K562 (cell line): ENCODE data around the gene SDS. TPM values are rescaled to one million over a fixed set of nuclear protein-coding genes. Genes with fewer than 3 reads are reported as not detected.

Experiments
- ATAC-seq: fragments of 200-7000 bp; cut with Tn5 transposase; 3 replicates; pipeline ENCODE4 v1.9.1; 2020; ENCODE audit warnings: moderate library complexity
- BruUV-seq: library from RNA; stranded (reverse); fragments of 400-500 nt; replicated peaks from 2 replicates; lab custom pipeline; 2021; lab: Mats Ljungman, UMichigan
- CTCF ChIA-PET: fragments of 300-600 bp; formaldehyde crosslinking; extraction: SDS; loops from one replicate; lab custom pipeline; 2021; ENCODE audit warnings: low intra/inter-chr PET ratio; lab: Yijun Ruan, JAX
- POLR2A ChIA-PET: fragments of 300-600, 350-650 bp; sonication (Branson Sonifier 250); formaldehyde crosslinking; extraction: SDS; loops from one replicate; lab custom pipeline; 2021; ENCODE audit warnings: antibody characterized with exemption, inconsistent platforms; lab: Yijun Ruan, JAX
- DNase-seq, 4 experiments: peaks; one replicate each; pipeline versions ENCODE4 v3.0.0 to v3.0.0-alpha.2; 2011 to 2018; ENCODE audit warnings: low spot score in 3 of 4, mixed read lengths in 3 of 4; ENCODE audit errors: extremely low read depth in 1 of 4
- FAIRE-seq: peaks from 2 replicates; lab custom pipeline; 2011; peaks lifted over from hg19 to GRCh38; lab: Jason Lieb, UNC
- H2AFZ ChIP-seq: 2 replicates; pipeline ENCODE4 v1.6.0; 2011; ENCODE audit warnings: low read depth, low read length, control low read depth, inconsistent platforms
- H3K27ac ChIP-seq: fragments of 200-600 bp; 3 replicates; pipeline ENCODE4 v1.8.0; 2011; ENCODE audit warnings: low read depth, mild to moderate bottlenecking, control low read depth, inconsistent platforms, low read length, moderate library complexity, mixed read lengths; ENCODE audit errors: extremely low read depth
- H3K27me3 ChIP-seq, 2 experiments: fragments of 300-600 bp in 1 of 2; 2 replicates in 1 of 2; 3 replicates in 1 of 2; pipeline versions ENCODE4 v1.6.0 to v1.8.0; 2011; ENCODE audit warnings: inconsistent platforms in 2 of 2, low read length in 2 of 2, mild to moderate bottlenecking in 1 of 2, mixed read lengths in 1 of 2, moderate library complexity in 1 of 2; ENCODE audit not compliant: control insufficient read depth in 2 of 2, insufficient read depth in 2 of 2
- H3K36me3 ChIP-seq: fragments of 300-600 bp; 3 replicates; pipeline ENCODE4 v1.8.0; 2011; ENCODE audit warnings: mild to moderate bottlenecking, low read length, inconsistent platforms; ENCODE audit not compliant: control insufficient read depth, insufficient read depth
- H3K4me1 ChIP-seq, 2 experiments: fragments of 200-600 bp in 1 of 2; replicated peaks in 1 of 2; 2 replicates in 1 of 2; 3 replicates in 1 of 2; pipeline versions ENCODE4 v1.5.1 to v1.8.0; 2011; ENCODE audit warnings: inconsistent platforms in 2 of 2, low read length in 2 of 2, mild to moderate bottlenecking in 1 of 2, mixed read lengths in 1 of 2, moderate library complexity in 1 of 2; ENCODE audit not compliant: control insufficient read depth in 2 of 2, insufficient read depth in 2 of 2
- H3K4me2 ChIP-seq: 2 replicates; pipeline ENCODE4 v1.6.1; 2011; ENCODE audit warnings: low read length, control low read depth, inconsistent platforms, mixed read lengths; ENCODE audit not compliant: insufficient read depth
- H3K4me3 ChIP-seq: fragments of 200-600 bp; sonication (generic), shearing (Covaris generic); 2 replicates; pipeline ENCODE4 v1.5.1; 2016; ENCODE audit warnings: control low read depth, inconsistent platforms
- H3K79me2 ChIP-seq: fragments of 200-600 bp; 3 replicates; pipeline ENCODE4 v1.8.0; 2011; ENCODE audit warnings: low read length, inconsistent platforms; ENCODE audit not compliant: control insufficient read depth, insufficient read depth
- H3K9ac ChIP-seq, 2 experiments: 2 replicates each; pipeline versions ENCODE4 v1.6.0 to v1.6.1; 2011; ENCODE audit warnings: low read depth in 2 of 2, low read length in 2 of 2, control low read depth in 1 of 2, inconsistent platforms in 1 of 2, mild to moderate bottlenecking in 1 of 2, mixed read lengths in 1 of 2; ENCODE audit not compliant: insufficient read depth in 1 of 2
- H3K9me1 ChIP-seq: one replicate; pipeline ENCODE4 v1.6.0; 2011; ENCODE audit warnings: inconsistent platforms, mild to moderate bottlenecking, low read length, moderate library complexity; ENCODE audit not compliant: control insufficient read depth, insufficient read depth
- H3K9me3 ChIP-seq: replicated peaks from 2 replicates; pipeline ENCODE4 v1.5.1; 2011; ENCODE audit warnings: low read depth, low read length, inconsistent platforms; ENCODE audit not compliant: control insufficient read depth, insufficient read depth
- H4K20me1 ChIP-seq: replicated peaks from 2 replicates; pipeline ENCODE4 v1.6.1; 2011; ENCODE audit warnings: low read length, inconsistent platforms, mixed read lengths; ENCODE audit not compliant: control insufficient read depth, insufficient read depth
- CBX3 ChIP-seq, 2 experiments: IDR thresholded peaks; 1 replicate in 1 of 2; 2 replicates in 1 of 2; pipeline ENCODE4 v1.6.1; 2012; ENCODE audit warnings: inconsistent platforms in 2 of 2, low read length in 2 of 2, borderline replicate concordance in 1 of 2, control low read depth in 1 of 2
- CC2D1A ChIP-seq: fragments of 450-650 bp; IDR thresholded peaks from 2 replicates; pipeline ENCODE4 v1.6.1; 2017; ENCODE audit warnings: mild to moderate bottlenecking
- CXXC5 ChIP-seq: fragments of 250-450 bp; sonication (Bioruptor Pico); IDR thresholded peaks from 2 replicates; pipeline ENCODE4 v1.8.0; 2022; ENCODE audit warnings: inconsistent platforms, mild to moderate bottlenecking, moderate library complexity
- FOXK1 ChIP-seq: sonication (generic); formaldehyde crosslinking; IDR thresholded peaks from 2 replicates; pipeline ENCODE4 v1.8.0; 2022; ENCODE audit warnings: missing genetic modification reagents, mild to moderate bottlenecking, borderline replicate concordance
- MTA2 ChIP-seq: fragments of 450-650 bp; IDR thresholded peaks from 2 replicates; pipeline ENCODE4 v1.6.1; 2016; ENCODE audit warnings: low read depth
- NFE2L1 ChIP-seq: fragments of 450-650 bp; IDR thresholded peaks from 2 replicates; pipeline ENCODE4 v1.6.1; 2016; ENCODE audit warnings: missing genetic modification characterization, low read depth, mild to moderate bottlenecking, missing compliant biosample characterization, moderate library complexity, borderline replicate concordance
- SUPT5H ChIP-seq: fragments of 450-650 bp; IDR thresholded peaks from 2 replicates; pipeline ENCODE4 v1.6.1; 2016
- TRIM24 ChIP-seq, 2 experiments: fragments of 450-650 bp; IDR thresholded peaks; 2 replicates each; pipeline ENCODE4 v1.6.1; 2016
- ZNF212 ChIP-seq: fragments of 450-650 bp; formaldehyde crosslinking; IDR thresholded peaks from 2 replicates; pipeline ENCODE4 v1.4.0; 2020; ENCODE audit warnings: mild to moderate bottlenecking
- ZNF253 ChIP-seq: fragments of 250-450 bp; sonication (Bioruptor Pico); conservative IDR thresholded peaks from 2 replicates; pipeline ENCODE4 v1.6.1; 2021; ENCODE audit warnings: mild to moderate bottlenecking
- WGBS: fragments of 100-300 bp; shearing (Covaris generic); methylation state at CpG from one replicate; pipeline ENCODE4 v1.1.6; 2016; ENCODE audit warnings: low coverage, mixed read lengths; ENCODE audit not compliant: insufficient coverage; ENCODE audit errors: missing lambda C conversion rate; 5-methylcytosine and 5-hydroxymethylcytosine counted together
- in situ Hi-C: fragments of 300-500 bp; cut with MboI; formaldehyde crosslinking; loops from 4 replicates; pipeline ENCODE4 v1.15.0; 2018; ENCODE audit warnings: inconsistent platforms, mixed read lengths
- intact Hi-C: fragments of 100-400 bp; cut with micrococcal nuclease; formaldehyde crosslinking; loops from 2 replicates; pipeline ENCODE4 v1.14.2; 2022
- polyA plus RNA-seq, 8 experiments: library from polyadenylated mRNA; depleted of rRNA in 4 of 8; stranded (reverse) in 5 of 8; unstranded in 3 of 8; fragments of >200 nt; fragmentation: Nextera tagmentation in 2 of 8; fragmentation: Illumina TruSeq in 1 of 8; extraction: Ambion mirVana in 2 of 8; extraction: Trizol in 1 of 8; gene quantifications; 2 replicates each; pipeline versions ENCODE4 v1.2.1 to v1.2.3, GENCODE V29; 2011 to 2014; ENCODE audit warnings: inconsistent platforms in 1 of 8, missing spikeins in 1 of 8
- total RNA-seq, 7 experiments: library from RNA; depleted of rRNA in 6 of 7; stranded (reverse); fragments of >200 nt in 6 of 7; fragmentation: Illumina TruSeq in 2 of 7; extraction: Trizol in 2 of 7; gene quantifications; 2 replicates each; pipeline versions ENCODE4 v1.2.1 to v1.2.3, GENCODE V29; 2011 to 2021; ENCODE audit warnings: low replicate concordance in 1 of 7
- TF ChIP-seq, protein P1 (sequence below): fragments of 250-450 bp; sonication (Bioruptor Pico); IDR thresholded peaks from 2 replicates; pipeline ENCODE4 v1.5.0; 2020; ENCODE audit warnings: mild to moderate bottlenecking, borderline replicate concordance
- TF ChIP-seq, protein P2 (sequence below): fragments of 150-350 bp; IDR thresholded peaks from 2 replicates; pipeline ENCODE4 v1.6.1; 2014; ENCODE audit warnings: low read depth, mild to moderate bottlenecking, low read length, borderline replicate concordance
- TF ChIP-seq, protein P3 (sequence below): fragments of 450-650 bp; IDR thresholded peaks from 2 replicates; pipeline ENCODE4 v1.6.1; 2018; ENCODE audit not compliant: partially characterized antibody

SDS gene
- total and polyA plus RNA-seq, 9 of the 15 experiments (the other 6 are each of a cell fraction or from before 2014, with no cell fraction given), result 0.07 to 1.1 (median 0.12) TPM; not detected in 1

DNA sequence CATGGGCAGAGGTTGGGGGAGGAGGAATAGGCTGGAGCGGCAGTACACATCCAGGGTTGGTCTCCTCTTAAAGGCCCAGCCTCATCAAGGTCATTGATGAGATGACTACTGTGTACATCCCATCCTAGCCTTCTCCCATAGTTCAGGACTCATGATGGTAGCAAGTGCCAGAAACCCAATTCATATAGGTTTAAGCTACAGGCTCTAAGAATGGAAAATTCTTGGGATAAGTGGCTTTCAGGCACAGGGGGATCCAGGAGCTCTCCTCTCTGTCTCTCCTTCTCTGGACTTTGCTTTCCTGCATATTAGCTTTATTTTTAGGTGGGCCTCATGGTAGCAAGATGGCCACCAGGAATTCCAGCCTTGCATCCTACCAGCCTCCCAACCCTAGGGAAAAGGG lies 24.8 kb upstream of the SDS start (continued):
- TF ChIP-seq, protein P1, sequence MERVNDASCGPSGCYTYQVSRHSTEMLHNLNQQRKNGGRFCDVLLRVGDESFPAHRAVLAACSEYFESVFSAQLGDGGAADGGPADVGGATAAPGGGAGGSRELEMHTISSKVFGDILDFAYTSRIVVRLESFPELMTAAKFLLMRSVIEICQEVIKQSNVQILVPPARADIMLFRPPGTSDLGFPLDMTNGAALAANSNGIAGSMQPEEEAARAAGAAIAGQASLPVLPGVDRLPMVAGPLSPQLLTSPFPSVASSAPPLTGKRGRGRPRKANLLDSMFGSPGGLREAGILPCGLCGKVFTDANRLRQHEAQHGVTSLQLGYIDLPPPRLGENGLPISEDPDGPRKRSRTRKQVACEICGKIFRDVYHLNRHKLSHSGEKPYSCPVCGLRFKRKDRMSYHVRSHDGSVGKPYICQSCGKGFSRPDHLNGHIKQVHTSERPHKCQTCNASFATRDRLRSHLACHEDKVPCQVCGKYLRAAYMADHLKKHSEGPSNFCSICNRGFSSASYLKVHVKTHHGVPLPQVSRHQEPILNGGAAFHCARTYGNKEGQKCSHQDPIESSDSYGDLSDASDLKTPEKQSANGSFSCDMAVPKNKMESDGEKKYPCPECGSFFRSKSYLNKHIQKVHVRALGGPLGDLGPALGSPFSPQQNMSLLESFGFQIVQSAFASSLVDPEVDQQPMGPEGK, result no peak

GRCh38 chr12:113427882-113428281 lies 24.2 kb upstream of the SDS start:
- ATAC-seq, result no peak
- intact Hi-C loops, result loop anchor here (5.0 kb wide), 1 partner anchor 101 kb away; no protein-coding TSS in a partner anchor
- BruUV-seq, result no TSS peak
- no peak for TF ChIP-seq FOXK1
- no peak for TF ChIP-seq CBX3 (IDR thresholded peaks at IDR 0.05; ENCODE audit: borderline replicate concordance in 1 of 2, low read length in 2 of 2)
- TF ChIP-seq, protein P2, sequence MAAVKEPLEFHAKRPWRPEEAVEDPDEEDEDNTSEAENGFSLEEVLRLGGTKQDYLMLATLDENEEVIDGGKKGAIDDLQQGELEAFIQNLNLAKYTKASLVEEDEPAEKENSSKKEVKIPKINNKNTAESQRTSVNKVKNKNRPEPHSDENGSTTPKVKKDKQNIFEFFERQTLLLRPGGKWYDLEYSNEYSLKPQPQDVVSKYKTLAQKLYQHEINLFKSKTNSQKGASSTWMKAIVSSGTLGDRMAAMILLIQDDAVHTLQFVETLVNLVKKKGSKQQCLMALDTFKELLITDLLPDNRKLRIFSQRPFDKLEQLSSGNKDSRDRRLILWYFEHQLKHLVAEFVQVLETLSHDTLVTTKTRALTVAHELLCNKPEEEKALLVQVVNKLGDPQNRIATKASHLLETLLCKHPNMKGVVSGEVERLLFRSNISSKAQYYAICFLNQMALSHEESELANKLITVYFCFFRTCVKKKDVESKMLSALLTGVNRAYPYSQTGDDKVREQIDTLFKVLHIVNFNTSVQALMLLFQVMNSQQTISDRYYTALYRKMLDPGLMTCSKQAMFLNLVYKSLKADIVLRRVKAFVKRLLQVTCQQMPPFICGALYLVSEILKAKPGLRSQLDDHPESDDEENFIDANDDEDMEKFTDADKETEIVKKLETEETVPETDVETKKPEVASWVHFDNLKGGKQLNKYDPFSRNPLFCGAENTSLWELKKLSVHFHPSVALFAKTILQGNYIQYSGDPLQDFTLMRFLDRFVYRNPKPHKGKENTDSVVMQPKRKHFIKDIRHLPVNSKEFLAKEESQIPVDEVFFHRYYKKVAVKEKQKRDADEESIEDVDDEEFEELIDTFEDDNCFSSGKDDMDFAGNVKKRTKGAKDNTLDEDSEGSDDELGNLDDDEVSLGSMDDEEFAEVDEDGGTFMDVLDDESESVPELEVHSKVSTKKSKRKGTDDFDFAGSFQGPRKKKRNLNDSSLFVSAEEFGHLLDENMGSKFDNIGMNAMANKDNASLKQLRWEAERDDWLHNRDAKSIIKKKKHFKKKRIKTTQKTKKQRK, result no peak
- no peak for TF ChIP-seq TRIM24 (IDR thresholded peaks at IDR 0.05)
- no peak for TF ChIP-seq CXXC5
- no peak for TF ChIP-seq NFE2L1
- TF ChIP-seq SUPT5H, result no peak
- TF ChIP-seq MTA2, result no peak
- TF ChIP-seq ZNF253 (CRISPR knock-in tag), result no peak
- no peak for TF ChIP-seq ZNF212
- TF ChIP-seq, protein P3, sequence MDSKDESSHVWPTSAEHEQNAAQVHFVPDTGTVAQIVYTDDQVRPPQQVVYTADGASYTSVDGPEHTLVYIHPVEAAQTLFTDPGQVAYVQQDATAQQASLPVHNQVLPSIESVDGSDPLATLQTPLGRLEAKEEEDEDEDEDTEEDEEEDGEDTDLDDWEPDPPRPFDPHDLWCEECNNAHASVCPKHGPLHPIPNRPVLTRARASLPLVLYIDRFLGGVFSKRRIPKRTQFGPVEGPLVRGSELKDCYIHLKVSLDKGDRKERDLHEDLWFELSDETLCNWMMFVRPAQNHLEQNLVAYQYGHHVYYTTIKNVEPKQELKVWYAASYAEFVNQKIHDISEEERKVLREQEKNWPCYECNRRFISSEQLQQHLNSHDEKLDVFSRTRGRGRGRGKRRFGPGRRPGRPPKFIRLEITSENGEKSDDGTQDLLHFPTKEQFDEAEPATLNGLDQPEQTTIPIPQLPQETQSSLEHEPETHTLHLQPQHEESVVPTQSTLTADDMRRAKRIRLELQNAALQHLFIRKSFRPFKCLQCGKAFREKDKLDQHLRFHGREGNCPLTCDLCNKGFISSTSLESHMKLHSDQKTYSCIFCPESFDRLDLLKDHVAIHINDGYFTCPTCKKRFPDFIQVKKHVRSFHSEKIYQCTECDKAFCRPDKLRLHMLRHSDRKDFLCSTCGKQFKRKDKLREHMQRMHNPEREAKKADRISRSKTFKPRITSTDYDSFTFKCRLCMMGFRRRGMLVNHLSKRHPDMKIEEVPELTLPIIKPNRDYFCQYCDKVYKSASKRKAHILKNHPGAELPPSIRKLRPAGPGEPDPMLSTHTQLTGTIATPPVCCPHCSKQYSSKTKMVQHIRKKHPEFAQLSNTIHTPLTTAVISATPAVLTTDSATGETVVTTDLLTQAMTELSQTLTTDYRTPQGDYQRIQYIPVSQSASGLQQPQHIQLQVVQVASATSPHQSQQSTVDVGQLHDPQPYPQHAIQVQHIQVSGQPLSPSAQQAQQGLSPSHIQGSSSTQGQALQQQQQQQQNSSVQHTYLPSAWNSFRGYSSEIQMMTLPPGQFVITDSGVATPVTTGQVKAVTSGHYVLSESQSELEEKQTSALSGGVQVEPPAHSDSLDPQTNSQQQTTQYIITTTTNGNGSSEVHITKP, result no peak
- no peak for TF ChIP-seq CC2D1A

More at GRCh38 chr12:113427882-113428281, 24.2 kb upstream of the SDS start:
- Histone ChIP-seq H3K79me2 (peaks cover 7% of the 10 kb centered on the region), H3K9me3 (peaks cover 4% of the 10 kb centered on the region; the same call in 1 of the 2 replicates), H4K20me1 (no peaks in the 10 kb centered on the region), H3K9me1 (no peaks in the 10 kb centered on the region), H3K9ac (no peak overlapping the region; a peak in 1 of 4 replicates), H3K27ac (no peak overlapping the region), H2AFZ (no peak overlapping the region), H3K4me2 (no peak overlapping the region), H3K36me3 (peaks cover 5% of the 10 kb centered on the region; the same call in 1 of the 3 replicates), H3K4me1 (peaks cover 6 to 12% of the 10 kb centered on the region in 2 experiments; a peak in 4 of 5 replicates), H3K27me3 (peaks cover 0 to 4% of the 10 kb centered on the region in 2 experiments; a peak in 1 of 5 replicates), H3K4me3 (no peak overlapping the region)
- no peak for DNase-seq
- POLR2A ChIA-PET, result no interaction called here
- in situ Hi-C loops, result no loop called here
- 10% methylated on average over 8 of the region's 9 CpGs for WGBS
- FAIRE-seq, result no peak
- CTCF ChIA-PET, result no interaction called here
